Aorta (tissue), 5 donors: ENCODE measurements around the gene ANKRD30B. TPM values are rescaled to one million over a fixed set of nuclear protein-coding genes. Genes with fewer than 3 reads are reported as not detected.
A peak's percentile ranks its signal among the peaks of the same experiment; 100 is the strongest.
"Not testable (repeated sequence)": the region's sequence is repeated elsewhere in the genome, so short reads cannot be mapped to it uniquely, and the experiment has no call there.

ENCODE experiments used
- ATAC-seq: fragments of 200-7000 bp; cut with Tn5 transposase; one replicate; pipeline ENCODE4 v1.9.1; 2022; ENCODE audit warnings: moderate library complexity; ENCODE audit not compliant: low FRiP score
- DNase-seq, 2 donors: peaks; one replicate each; pipeline ENCODE4 v3.0.0-alpha.2; 2020
- H3K27ac ChIP-seq, 2 donors: one replicate each; pipeline ENCODE4 v1.5.1; 2013; ENCODE audit warnings: low read length in 2 of 2, mild to moderate bottlenecking in 2 of 2, moderate library complexity in 2 of 2, control low read depth in 1 of 2, inconsistent platforms in 1 of 2, low read depth in 1 of 2
- H3K27me3 ChIP-seq, 2 donors: one replicate each; pipeline ENCODE4 v1.6.1; 2013; ENCODE audit warnings: control low read depth in 1 of 2, low read length in 1 of 2, mild to moderate bottlenecking in 1 of 2, moderate library complexity in 1 of 2; ENCODE audit not compliant: insufficient read depth in 2 of 2, control insufficient read depth in 1 of 2
- H3K36me3 ChIP-seq, 2 donors: one replicate each; pipeline ENCODE4 v1.6.1; 2013; ENCODE audit warnings: control low read depth in 1 of 2, low read length in 1 of 2, mild to moderate bottlenecking in 1 of 2; ENCODE audit not compliant: insufficient read depth in 2 of 2, control insufficient read depth in 1 of 2
- H3K4me1 ChIP-seq, 2 donors: one replicate each; pipeline ENCODE4 v1.6.1; 2013; ENCODE audit warnings: low read length in 2 of 2, control low read depth in 1 of 2, mild to moderate bottlenecking in 1 of 2, moderate library complexity in 1 of 2; ENCODE audit not compliant: insufficient read depth in 2 of 2, control insufficient read depth in 1 of 2
- H3K4me3 ChIP-seq, 2 donors: one replicate each; pipeline ENCODE4 v1.5.1; 2013; ENCODE audit warnings: low read length in 2 of 2, control low read depth in 1 of 2, mild to moderate bottlenecking in 1 of 2
- H3K9me3 ChIP-seq: one replicate; pipeline ENCODE4 v1.6.1; 2013; ENCODE audit warnings: mild to moderate bottlenecking, low read length; ENCODE audit not compliant: control insufficient read depth
- WGBS, 2 donors: extraction: QIAGEN DNeasy Blood & Tissue Kit; methylation state at CpG; one replicate each; pipeline ENCODE4 v1.1.7; 2013; 5-methylcytosine and 5-hydroxymethylcytosine counted together
- intact Hi-C, 2 donors: fragments of 100-400 bp; cut with DNase I; formaldehyde crosslinking; loops; one replicate each; pipeline versions ENCODE4 v1.14.2 to v1.15.0; 2022
- long read RNA-seq, 2 donors: library from polyadenylated mRNA; unstranded; transcript quantifications; one replicate each; pipeline ENCODE4 v2.0.0, GENCODE V29; 2020 to 2021
- polyA plus RNA-seq, 2 donors: library from polyadenylated mRNA; stranded (reverse); fragments of 200-250 nt; gene quantifications; one replicate each; pipeline ENCODE4 v1.2.3, GENCODE V29; 2013
- total RNA-seq, 2 donors: library from RNA; stranded (reverse); fragmentation: NEBNext Ultra II Directional; extraction: Animal tissue kit (Norgen Biotek cat#: 25700); gene quantifications; one replicate each; pipeline ENCODE4 v1.2.1, GENCODE V29; 2021
- donor health status: healthy with polysubstance abuse.
- donor health status: Bipolar disorder and iron deficiency.
- donor health status: DM: no; HTN: no; CAD: no.
- donor health status: DM: no; HTN: no; CAD: no.
- donor health status: DM: yes; HTN: yes; CAD: no.

ANKRD30B gene, protein sequence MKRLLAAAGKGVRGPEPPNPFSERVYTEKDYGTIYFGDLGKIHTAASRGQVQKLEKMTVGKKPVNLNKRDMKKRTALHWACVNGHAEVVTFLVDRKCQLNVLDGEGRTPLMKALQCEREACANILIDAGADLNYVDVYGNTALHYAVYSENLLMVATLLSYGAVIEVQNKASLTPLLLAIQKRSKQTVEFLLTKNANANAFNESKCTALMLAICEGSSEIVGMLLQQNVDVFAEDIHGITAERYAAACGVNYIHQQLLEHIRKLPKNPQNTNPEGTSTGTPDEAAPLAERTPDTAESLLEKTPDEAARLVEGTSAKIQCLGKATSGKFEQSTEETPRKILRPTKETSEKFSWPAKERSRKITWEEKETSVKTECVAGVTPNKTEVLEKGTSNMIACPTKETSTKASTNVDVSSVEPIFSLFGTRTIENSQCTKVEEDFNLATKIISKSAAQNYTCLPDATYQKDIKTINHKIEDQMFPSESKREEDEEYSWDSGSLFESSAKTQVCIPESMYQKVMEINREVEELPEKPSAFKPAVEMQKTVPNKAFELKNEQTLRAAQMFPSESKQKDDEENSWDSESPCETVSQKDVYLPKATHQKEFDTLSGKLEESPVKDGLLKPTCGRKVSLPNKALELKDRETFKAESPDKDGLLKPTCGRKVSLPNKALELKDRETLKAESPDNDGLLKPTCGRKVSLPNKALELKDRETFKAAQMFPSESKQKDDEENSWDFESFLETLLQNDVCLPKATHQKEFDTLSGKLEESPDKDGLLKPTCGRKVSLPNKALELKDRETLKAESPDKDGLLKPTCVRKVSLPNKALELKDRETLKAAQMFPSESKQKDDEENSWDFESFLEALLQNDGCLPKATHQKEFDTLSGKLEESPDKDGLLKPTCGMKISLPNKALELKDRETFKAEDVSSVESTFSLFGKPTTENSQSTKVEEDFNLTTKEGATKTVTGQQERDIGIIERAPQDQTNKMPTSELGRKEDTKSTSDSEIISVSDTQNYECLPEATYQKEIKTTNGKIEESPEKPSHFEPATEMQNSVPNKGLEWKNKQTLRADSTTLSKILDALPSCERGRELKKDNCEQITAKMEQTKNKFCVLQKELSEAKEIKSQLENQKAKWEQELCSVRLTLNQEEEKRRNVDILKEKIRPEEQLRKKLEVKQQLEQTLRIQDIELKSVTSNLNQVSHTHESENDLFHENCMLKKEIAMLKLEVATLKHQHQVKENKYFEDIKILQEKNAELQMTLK (N-terminal part only)
- total RNA-seq: not detected
- not detected for polyA plus RNA-seq
- long read RNA-seq, donor 1: 0 reads
- long read RNA-seq, donor 2: 0 reads

DNA sequence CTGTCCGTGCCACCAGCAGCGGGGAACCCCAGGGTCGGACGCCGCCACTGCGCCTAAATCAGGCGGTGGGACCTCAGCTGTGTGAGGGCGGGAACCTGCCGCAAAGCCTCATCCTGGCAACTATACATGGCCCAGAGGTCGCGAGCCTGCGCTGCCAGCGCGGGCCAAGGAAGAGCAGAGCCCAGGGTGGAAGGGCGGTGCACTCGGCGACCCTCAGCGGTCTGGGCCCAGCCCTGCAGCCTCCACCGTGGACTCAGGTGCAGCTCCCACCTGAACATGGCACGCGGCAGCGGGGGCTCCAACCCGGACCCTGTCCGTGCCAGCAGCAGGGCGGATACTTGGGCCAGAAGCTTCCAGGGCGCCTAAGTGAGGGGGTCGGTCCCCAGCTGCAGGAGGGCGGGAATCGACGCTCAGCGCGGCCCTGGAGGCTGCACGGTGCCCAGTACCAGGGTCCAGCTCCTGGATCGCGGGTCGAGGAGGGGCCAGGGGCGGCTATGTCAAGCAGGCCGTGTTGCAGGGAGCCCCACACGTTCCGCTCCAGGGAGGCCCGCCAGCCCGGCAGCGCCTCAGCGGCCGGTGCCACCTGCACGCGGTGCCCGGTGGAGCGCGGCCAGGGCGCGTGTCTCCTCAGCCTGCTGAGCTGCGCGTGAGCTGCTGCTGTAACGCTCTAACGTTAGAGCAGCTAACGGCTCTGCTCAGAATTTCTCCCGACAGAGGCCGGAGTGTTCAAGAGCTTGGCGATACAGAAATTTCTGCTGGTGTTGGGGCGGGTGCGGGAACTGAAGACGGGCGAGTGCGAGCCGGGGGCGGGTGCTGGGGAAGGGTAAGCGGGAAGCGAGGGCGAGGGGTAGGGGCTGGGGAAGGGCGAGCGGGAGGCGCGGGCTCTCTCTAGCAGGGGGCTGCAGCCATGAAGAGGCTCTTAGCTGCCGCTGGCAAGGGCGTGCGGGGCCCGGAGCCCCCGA, at the start of gene ANKRD30B:
TSS of gene ANKRD30B (plus strand) at position 660 of the 962 bp plus-strand sequence. CDS start at position 908, 248 bp downstream.
- Histone ChIP-seq H3K4me3 (no peak within 1 kb of the TSS), H3K4me1 (no peaks in the 10 kb centered on the region), H3K27ac (no peak within 1 kb of the TSS), H3K9me3 (peaks cover 2% of the 10 kb centered on the region), H3K27me3 (no peaks in the 10 kb centered on the region), H3K36me3 (no peaks in the 10 kb centered on the region)
- peak in 1 of 2 donors; percentile 70 for DNase-seq
- peak; percentile 59 for ATAC-seq
- intact Hi-C loops: no loop called here
- WGBS, 2 donors: 8 to 9% methylated on average over 77 to 79 of the region's 79 CpGs

DNA sequence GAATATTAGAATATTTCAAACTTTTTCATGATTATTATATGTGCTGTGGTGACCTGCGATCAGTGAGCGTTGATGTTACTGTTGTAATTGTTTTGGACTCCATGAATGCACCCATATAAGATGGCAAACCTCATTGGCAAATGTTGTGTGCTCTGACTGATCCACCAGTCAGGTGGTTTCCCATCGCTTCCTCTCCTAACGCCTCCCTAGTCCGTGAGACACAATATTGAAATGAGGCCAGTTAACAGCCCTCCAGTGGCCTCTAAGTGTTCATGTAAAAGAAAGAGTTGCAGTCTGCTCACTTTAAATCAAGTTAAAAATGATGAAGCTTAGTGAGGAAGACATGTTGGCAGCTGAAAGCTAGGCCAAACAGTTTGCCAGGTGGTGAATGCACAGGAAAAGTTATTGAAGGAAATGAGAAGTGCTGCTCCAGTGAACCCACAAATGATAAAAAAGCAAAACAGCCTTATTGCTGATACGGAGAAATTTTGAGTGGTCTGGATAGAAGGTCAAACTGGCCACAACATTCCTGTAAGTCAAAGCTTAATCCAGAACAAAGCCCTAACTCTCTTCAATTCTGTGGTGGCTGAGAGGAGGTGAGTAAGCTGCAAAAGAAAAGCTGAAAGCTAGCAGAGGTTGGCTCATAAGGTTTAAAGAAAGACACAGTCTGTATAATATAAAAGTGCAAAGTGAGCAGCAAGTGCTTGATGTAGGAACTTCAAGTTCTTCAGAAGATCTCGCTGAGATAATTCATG, 46.5 kb upstream of the ANKRD30B start:
- 77 to 79% methylated on average over 7 of the region's 7 CpGs for WGBS, 2 donors
- DNase-seq, H3K9me3 ChIP-seq, H3K27ac ChIP-seq, H3K36me3 ChIP-seq, H3K27me3 ChIP-seq, ATAC-seq, H3K4me1 ChIP-seq, H3K4me3 ChIP-seq, intact Hi-C loops: not testable (repeated sequence)

- ATAC-seq, H3K36me3 ChIP-seq, H3K27ac ChIP-seq, H3K4me3 ChIP-seq, intact Hi-C loops, H3K9me3 ChIP-seq, H3K27me3 ChIP-seq, DNase-seq, H3K4me1 ChIP-seq: not testable (repeated sequence)
- 56 to 72% methylated on average over 2 of the region's 2 CpGs for WGBS, 2 donors
These were observed 38.2 kb upstream of the ANKRD30B start for GRCh38 chr18:14709761-14710160.

- not testable (repeated sequence) for H3K9me3 ChIP-seq, H3K27ac ChIP-seq
These were observed 26.4 kb upstream of the ANKRD30B start for GRCh38 chr18:14721569-14721968.

GRCh38 chr18:14739056-14739455, 8.9 kb upstream of the ANKRD30B start:
- DNase-seq, H3K4me3 ChIP-seq, H3K4me1 ChIP-seq, intact Hi-C loops, H3K36me3 ChIP-seq, H3K27me3 ChIP-seq, H3K9me3 ChIP-seq, H3K27ac ChIP-seq, ATAC-seq: not testable (repeated sequence)
- 29 to 39% methylated on average over 1 of the region's 1 CpG for WGBS, 2 donors

More at GRCh38 chr18:14721569-14721968, 26.4 kb upstream of the ANKRD30B start:
- intact Hi-C loops, ATAC-seq, H3K4me3 ChIP-seq, DNase-seq, H3K36me3 ChIP-seq, H3K4me1 ChIP-seq, H3K27me3 ChIP-seq: not testable (repeated sequence)

DNA sequence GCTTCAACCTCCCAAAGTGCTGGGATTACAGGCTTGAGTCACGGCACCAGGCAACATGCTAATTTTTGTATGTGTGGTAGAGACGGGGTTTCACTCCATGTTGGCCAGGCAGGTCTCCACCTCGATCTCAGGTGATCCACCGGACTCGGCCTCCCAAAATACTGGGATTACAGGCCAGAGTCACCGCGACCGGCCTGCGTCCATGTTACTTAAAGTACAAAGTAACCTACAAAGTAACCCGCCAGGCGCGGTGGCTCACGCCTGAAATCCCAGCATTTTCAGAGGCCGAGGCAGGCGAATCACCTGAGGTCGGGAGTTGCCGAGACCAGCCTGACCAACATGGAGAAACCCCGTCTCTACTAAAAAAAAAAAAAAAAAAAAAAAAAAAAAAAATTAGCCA, 1.1 kb upstream of the ANKRD30B start:
- no peak overlapping the region for H3K4me3 ChIP-seq
- DNase-seq (peak in 1 of 2 donors; percentile 73), ATAC-seq (no peak)
- peaks cover 2% of the 10 kb centered on the region for H3K9me3 ChIP-seq
- no peak overlapping the region for H3K27ac ChIP-seq
- H3K36me3 ChIP-seq: no peaks in the 10 kb centered on the region
- H3K4me1 ChIP-seq: no peaks in the 10 kb centered on the region
- WGBS, 2 donors: 93 to 94% methylated on average over 18 of the region's 18 CpGs
- H3K27me3 ChIP-seq: no peaks in the 10 kb centered on the region
- intact Hi-C loops: no loop called here

- Histone ChIP-seq H3K27me3 (no peaks in the 10 kb centered on the region), H3K9me3 (peaks cover 2% of the 10 kb centered on the region), H3K27ac (no peak overlapping the region), H3K4me1 (no peaks in the 10 kb centered on the region), H3K36me3 (no peaks in the 10 kb centered on the region), H3K4me3 (no peak overlapping the region)
- intact Hi-C loops: no loop called here
- DNase-seq: no peak
- WGBS, 2 donors: 33 to 34% methylated on average over 9 to 15 of the region's 15 CpGs
- ATAC-seq: no peak
These were observed 524 bp downstream of the ANKRD30B start for GRCh38 chr18:14748496-14748895.
